HepG2 (cell line): Measurements from ENCODE around the gene ZMIZ1. TPM values are rescaled to one million over a fixed set of nuclear protein-coding genes. Genes with fewer than 3 reads are reported as not detected.

ENCODE experiments used
- ATAC-seq: fragments of 200-7000 bp; cut with Tn5 transposase; 3 replicates; pipeline ENCODE4 v1.9.1; 2020; ENCODE audit warnings: mild to moderate bottlenecking, moderate library complexity
- BruUV-seq: library from RNA; stranded (reverse); fragments of 400-500 nt; replicated peaks from 2 replicates; lab custom pipeline; 2021; lab: Mats Ljungman, UMichigan
- CTCF ChIA-PET: fragments of 300-600 bp; formaldehyde crosslinking; extraction: SDS; loops from one replicate; lab custom pipeline; 2021; ENCODE audit warnings: low total read pairs, inconsistent platforms, low intra/inter-chr PET ratio; lab: Yijun Ruan, JAX
- POLR2A ChIA-PET: fragments of 350-600 bp; sonication (Branson Sonifier 250); formaldehyde crosslinking; loops from one replicate; lab custom pipeline; 2020; ENCODE audit warnings: antibody characterized with exemption, inconsistent platforms; lab: Yijun Ruan, JAX
- DNase-seq: peaks from one replicate; pipeline ENCODE4 v3.0.0-alpha.2; 2015; ENCODE audit warnings: low spot score
- FAIRE-seq: peaks from 3 replicates; lab custom pipeline; 2011; peaks lifted over from hg19 to GRCh38; lab: Jason Lieb, UNC
- H2AFZ ChIP-seq: one replicate; pipeline ENCODE4 v1.6.1; 2011; ENCODE audit warnings: low read length, inconsistent platforms
- H3K27ac ChIP-seq: fragments of 300-600 bp; 3 replicates; pipeline ENCODE4 v1.8.0; 2011; ENCODE audit warnings: mixed run types, mild to moderate bottlenecking, mixed read lengths, low read length, inconsistent platforms; ENCODE audit not compliant: insufficient read depth; ENCODE audit errors: extremely low read length
- H3K27me3 ChIP-seq, 2 experiments: fragments of 200-600 bp in 1 of 2; 2 replicates in 1 of 2; 3 replicates in 1 of 2; pipeline versions ENCODE4 v1.6.0 to v1.8.0; 2011; ENCODE audit warnings: low read length in 2 of 2, mild to moderate bottlenecking in 2 of 2, moderate library complexity in 2 of 2, inconsistent platforms in 1 of 2; ENCODE audit not compliant: insufficient read depth in 2 of 2, control insufficient read depth in 1 of 2
- H3K36me3 ChIP-seq, 2 experiments: fragments of 200-600 bp in 1 of 2; replicated peaks in 1 of 2; 2 replicates in 1 of 2; 3 replicates in 1 of 2; pipeline versions ENCODE4 v1.5.1 to v1.8.0; 2011; ENCODE audit warnings: low read length in 2 of 2, inconsistent platforms in 1 of 2; ENCODE audit not compliant: insufficient read depth in 2 of 2, control insufficient read depth in 1 of 2
- H3K4me1 ChIP-seq: 2 replicates; pipeline ENCODE4 v1.5.1; 2012; ENCODE audit warnings: low read length, inconsistent platforms; ENCODE audit not compliant: insufficient read depth
- H3K4me2 ChIP-seq: 2 replicates; pipeline ENCODE4 v1.6.0; 2011; ENCODE audit warnings: low read depth, low read length, inconsistent platforms
- H3K4me3 ChIP-seq, 3 experiments: fragments of 200-600 bp in 1 of 3; sonication (generic), shearing (Covaris generic) in 1 of 3; replicated peaks in 1 of 3; 2 replicates each; pipeline ENCODE4 v1.5.1; 2011 to 2016; ENCODE audit warnings: low read length in 3 of 3, inconsistent platforms in 2 of 3, low read depth in 2 of 3, mild to moderate bottlenecking in 2 of 3, control low read depth in 1 of 3, mixed read lengths in 1 of 3; ENCODE audit not compliant: insufficient read depth in 1 of 3
- H3K79me2 ChIP-seq: one replicate; pipeline ENCODE4 v1.6.1; 2011; ENCODE audit warnings: low read length, inconsistent platforms; ENCODE audit not compliant: insufficient read depth
- H3K9ac ChIP-seq: 2 replicates; pipeline ENCODE4 v1.6.0; 2011; ENCODE audit warnings: mild to moderate bottlenecking, low read depth, low read length, inconsistent platforms; ENCODE audit not compliant: insufficient read depth
- H3K9me3 ChIP-seq: 2 replicates; pipeline ENCODE4 v1.5.1; 2012; ENCODE audit warnings: mild to moderate bottlenecking, low read length
- H4K20me1 ChIP-seq: 2 replicates; pipeline ENCODE4 v1.6.0; 2011; ENCODE audit warnings: inconsistent platforms, mild to moderate bottlenecking, low read length, moderate library complexity; ENCODE audit not compliant: insufficient read depth
- CREM ChIP-seq, 2 experiments: sonication (generic) in 1 of 2; formaldehyde crosslinking in 1 of 2; IDR thresholded peaks; 2 replicates each; pipeline versions ENCODE4 v1.4.0 to v1.6.1; 2016 to 2020; ENCODE audit warnings: antibody characterized with exemption in 1 of 2, mild to moderate bottlenecking in 1 of 2, missing genetic modification reagents in 1 of 2
- HNRNPK ChIP-seq: fragments of 200-400 bp; formaldehyde crosslinking; IDR thresholded peaks from 2 replicates; pipeline ENCODE4 v1.6.1; 2018; ENCODE audit warnings: low read length, low read depth, moderate library complexity, mild to moderate bottlenecking; ENCODE audit not compliant: poor library complexity, severe bottlenecking
- MBNL3 ChIP-seq: fragments of 250-450 bp; sonication (Bioruptor Pico); conservative IDR thresholded peaks from 2 replicates; pipeline ENCODE4 v1.8.0; 2022; ENCODE audit warnings: mild to moderate bottlenecking, inconsistent platforms
- NFE2 ChIP-seq: sonication (generic); formaldehyde crosslinking; IDR thresholded peaks from 2 replicates; pipeline ENCODE4 v1.4.0; 2020; ENCODE audit warnings: missing genetic modification reagents
- TMF1 ChIP-seq: sonication (generic); formaldehyde crosslinking; IDR thresholded peaks from 2 replicates; pipeline ENCODE4 v1.8.1; 2022; ENCODE audit warnings: low read depth, missing genetic modification reagents
- ZFP36L2 ChIP-seq: sonication (generic); formaldehyde crosslinking; IDR thresholded peaks from 2 replicates; pipeline ENCODE4 v1.4.0; 2020; ENCODE audit warnings: missing genetic modification reagents
- WGBS: methylation state at CpG from one replicate; pipeline ENCODE4 v1.1.6; 2017; ENCODE audit warnings: low lambda C conversion rate; 5-methylcytosine and 5-hydroxymethylcytosine counted together
- in situ Hi-C: cut with HindIII; loops from 2 replicates; pipeline ENCODE4 v1.10.0; 2017; ENCODE audit warnings: low pct_unique_long_range_greater_than_20kb; ENCODE audit not compliant: extremely low pct_ligation_motif_present
- intact Hi-C: fragments of 100-400 bp; cut with micrococcal nuclease; formaldehyde crosslinking; loops from one replicate; pipeline ENCODE4 v1.10.0; 2022; ENCODE audit not compliant: unreplicated experiment
- polyA plus RNA-seq, 8 experiments: library from polyadenylated mRNA; depleted of rRNA in 3 of 8; stranded (reverse) in 7 of 8; unstranded in 1 of 8; fragments of >200 nt; fragmentation: Illumina TruSeq in 4 of 8; extraction: Trizol in 4 of 8; gene quantifications; 2 replicates each; pipeline versions ENCODE4 v1.2.1 to v1.2.3, GENCODE V29; 2011 to 2016; ENCODE audit warnings: low read depth in 4 of 8, missing spikeins in 1 of 8, mixed read lengths in 1 of 8; ENCODE audit not compliant: insufficient read depth in 1 of 8
- total RNA-seq, 5 experiments: library from RNA; depleted of rRNA; stranded (reverse); fragments of >200 nt; fragmentation: Illumina TruSeq; extraction: Trizol; gene quantifications; 2 replicates each; pipeline ENCODE4 v1.2.3, GENCODE V29; 2016; ENCODE audit warnings: low read depth in 1 of 5
- TF ChIP-seq, protein P1 (sequence below): IDR thresholded peaks from 2 replicates; pipeline ENCODE4 v1.6.1; 2016; ENCODE audit warnings: low read depth, control low read depth

Gene ZMIZ1
- total and polyA plus RNA-seq, 2 of the 13 experiments (the other 11 are each of a cell fraction or from before 2014, with no cell fraction given): 5.3 to 10.2 TPM

DNA sequence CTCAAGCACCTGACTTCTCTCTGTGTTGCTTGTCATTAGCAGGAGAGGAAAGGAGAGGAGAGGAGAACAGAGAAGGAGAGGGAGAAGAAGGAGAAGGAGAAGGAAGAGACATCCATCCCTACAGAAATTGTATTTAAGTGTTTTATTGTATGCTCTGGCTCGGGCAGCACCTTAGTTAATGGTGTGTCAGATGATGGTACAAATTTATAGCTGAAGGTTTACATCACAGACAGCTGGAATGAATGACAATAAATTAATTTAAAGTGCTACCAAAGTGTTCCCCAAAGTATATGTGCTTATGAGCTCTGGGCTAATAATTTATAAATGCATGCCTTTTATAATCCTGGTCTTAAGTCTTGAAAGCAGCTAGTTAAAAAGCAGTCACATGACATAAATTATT is 38.1 kb upstream of the ZMIZ1 start (continued):
- TF ChIP-seq, protein P1, sequence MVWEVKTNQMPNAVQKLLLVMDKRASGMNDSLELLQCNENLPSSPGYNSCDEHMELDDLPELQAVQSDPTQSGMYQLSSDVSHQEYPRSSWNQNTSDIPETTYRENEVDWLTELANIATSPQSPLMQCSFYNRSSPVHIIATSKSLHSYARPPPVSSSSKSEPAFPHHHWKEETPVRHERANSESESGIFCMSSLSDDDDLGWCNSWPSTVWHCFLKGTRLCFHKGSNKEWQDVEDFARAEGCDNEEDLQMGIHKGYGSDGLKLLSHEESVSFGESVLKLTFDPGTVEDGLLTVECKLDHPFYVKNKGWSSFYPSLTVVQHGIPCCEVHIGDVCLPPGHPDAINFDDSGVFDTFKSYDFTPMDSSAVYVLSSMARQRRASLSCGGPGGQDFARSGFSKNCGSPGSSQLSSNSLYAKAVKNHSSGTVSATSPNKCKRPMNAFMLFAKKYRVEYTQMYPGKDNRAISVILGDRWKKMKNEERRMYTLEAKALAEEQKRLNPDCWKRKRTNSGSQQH (CRISPR knock-in tag): no peak
- no peak for TF ChIP-seq NFE2

GRCh38 chr10:79031723-79032122 is 37.0 kb upstream of the ZMIZ1 start:
- Histone ChIP-seq H3K4me1 (peaks cover 16% of the 10 kb centered on the region), H3K9ac (no peak overlapping the region), H3K4me2 (no peak overlapping the region), H4K20me1 (no peaks in the 10 kb centered on the region), H3K27ac (no peak overlapping the region), H3K36me3 (no peaks in the 10 kb centered on the region), H3K9me3 (no peaks in the 10 kb centered on the region), H3K4me3 (no peak overlapping the region), H3K79me2 (no peaks in the 10 kb centered on the region), H2AFZ (no peak overlapping the region), H3K27me3 (peaks cover 1 to 21% of the 10 kb centered on the region in 2 experiments; a peak in 3 of 5 replicates)
- no peak for DNase-seq
- in situ Hi-C loops (no loop called here), intact Hi-C loops (no loop called here)
- TF ChIP-seq TMF1 (no peak), HNRNPK (no peak), ZFP36L2 (CRISPR knock-in tag) (no peak), MBNL3 (no peak), CREM (IDR thresholded peaks at IDR 0.05) (no peak), CREM (CRISPR knock-in tag; IDR thresholded peaks at IDR 0.05) (no peak)
- BruUV-seq: no TSS peak
- WGBS: 38% methylated on average over 5 of the region's 5 CpGs
- CTCF ChIA-PET: no interaction called here
- ATAC-seq: no peak
- no peak for FAIRE-seq
- POLR2A ChIA-PET: no interaction called here
